NOMO-1 (cell line): Measurements from ENCODE around the gene SDCCAG8.
"Not testable (repeated sequence)": the region's sequence is repeated elsewhere in the genome, so short reads cannot be mapped to it uniquely, and the experiment has no call there.

ENCODE experiments used
- DNase-seq, 2 experiments: peaks; one replicate each; lab custom pipeline; 2025; ENCODE audit not compliant: unreplicated experiment in 2 of 2; lab: John Stamatoyannopoulos, UW

SDCCAG8 gene

GRCh38 chr1:243323491-243323890, 67.7 kb downstream of the SDCCAG8 start:
- DNase-seq, result no peak

- DNase-seq, result peak; percentile 8 to 48
These were observed 69.6 kb downstream of the SDCCAG8 start for GRCh38 chr1:243325305-243325890.

GRCh38 chr1:243332440-243332839, 76.6 kb downstream of the SDCCAG8 start:
- DNase-seq, result no peak

GRCh38 chr1:243335292-243335691, 79.5 kb downstream of the SDCCAG8 start:
- DNase-seq, result no peak

- no peak for DNase-seq
These were observed 80.3 kb downstream of the SDCCAG8 start for GRCh38 chr1:243336163-243336562.

- not testable (repeated sequence) for DNase-seq
These were observed 83.0 kb downstream of the SDCCAG8 start for GRCh38 chr1:243338848-243339247.

GRCh38 chr1:243341074-243341473, 85.2 kb downstream of the SDCCAG8 start:
- DNase-seq, result no peak

GRCh38 chr1:243343970-243344937, 88.4 kb downstream of the SDCCAG8 start:
- DNase-seq, result peak; percentile 14 to 44

GRCh38 chr1:243345205-243345604, 89.4 kb downstream of the SDCCAG8 start:
- DNase-seq, result no peak

- DNase-seq, result no peak
These were observed 90.2 kb downstream of the SDCCAG8 start for GRCh38 chr1:243346016-243346415.

GRCh38 chr1:243346468-243346867, 90.6 kb downstream of the SDCCAG8 start:
- DNase-seq, result no peak

- DNase-seq, result no peak
These were observed 92.5 kb downstream of the SDCCAG8 start for GRCh38 chr1:243348331-243348730.

- no peak for DNase-seq
These were observed 93.3 kb downstream of the SDCCAG8 start for GRCh38 chr1:243349128-243349527.

GRCh38 chr1:243351337-243351736, 95.5 kb downstream of the SDCCAG8 start:
- no peak for DNase-seq

GRCh38 chr1:243354511-243355153, 98.8 kb downstream of the SDCCAG8 start:
- no peak for DNase-seq

GRCh38 chr1:243363832-243364231, 108.0 kb downstream of the SDCCAG8 start:
- no peak for DNase-seq

GRCh38 chr1:243364330-243364729, 108.5 kb downstream of the SDCCAG8 start:
- no peak for DNase-seq

- DNase-seq, result no peak
These were observed 109.0 kb downstream of the SDCCAG8 start for GRCh38 chr1:243364866-243365265.

GRCh38 chr1:243367314-243367713, 111.5 kb downstream of the SDCCAG8 start:
- no peak for DNase-seq

- DNase-seq, result no peak
These were observed 118.6 kb downstream of the SDCCAG8 start for GRCh38 chr1:243374412-243374811.

- DNase-seq, result no peak
These were observed 119.8 kb downstream of the SDCCAG8 start for GRCh38 chr1:243375596-243375995.
